ENCODE results near the gene OR2AT4.
"Not testable (repeated sequence)": the region's sequence is repeated elsewhere in the genome, so short reads cannot be mapped to it uniquely, and the experiment has no call there.

OR2AT4 gene

DNA sequence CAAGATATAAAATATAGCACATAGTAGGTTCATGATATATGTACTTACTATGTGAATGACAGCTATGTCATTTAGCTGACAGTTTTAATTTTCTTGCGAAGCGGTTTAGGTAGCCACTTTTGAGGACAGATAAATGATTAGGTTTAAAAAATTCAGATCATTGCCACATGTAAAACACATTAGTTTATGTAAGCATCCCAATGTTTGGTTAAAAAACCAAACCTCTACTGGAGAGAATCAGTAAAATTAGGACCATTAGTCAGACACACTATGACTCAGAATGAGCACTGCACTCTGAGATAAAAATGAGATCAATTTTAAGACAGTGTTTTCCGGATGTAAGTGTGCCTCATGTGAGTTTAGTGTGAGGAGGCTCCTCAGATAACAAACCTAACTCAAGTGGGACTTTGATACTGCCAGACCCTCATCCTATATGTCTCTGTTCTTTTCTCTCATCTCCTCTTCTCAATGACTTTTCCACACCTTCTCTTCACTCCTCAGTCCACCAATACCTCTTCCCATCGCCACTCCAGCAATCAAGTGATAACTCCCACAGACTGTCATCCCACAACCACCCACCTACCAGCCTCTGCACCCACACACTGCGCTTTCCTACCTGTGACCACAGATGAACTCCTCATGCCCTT lies 6.8 kb upstream of the OR2AT4 start:
- DNase-seq (ENCODE audit: low spot score), result no peak

- no peak for DNase-seq (ENCODE audit: low spot score)
These were observed 4.9 kb upstream of the OR2AT4 start for GRCh38 chr11:75101424-75102128.

DNA sequence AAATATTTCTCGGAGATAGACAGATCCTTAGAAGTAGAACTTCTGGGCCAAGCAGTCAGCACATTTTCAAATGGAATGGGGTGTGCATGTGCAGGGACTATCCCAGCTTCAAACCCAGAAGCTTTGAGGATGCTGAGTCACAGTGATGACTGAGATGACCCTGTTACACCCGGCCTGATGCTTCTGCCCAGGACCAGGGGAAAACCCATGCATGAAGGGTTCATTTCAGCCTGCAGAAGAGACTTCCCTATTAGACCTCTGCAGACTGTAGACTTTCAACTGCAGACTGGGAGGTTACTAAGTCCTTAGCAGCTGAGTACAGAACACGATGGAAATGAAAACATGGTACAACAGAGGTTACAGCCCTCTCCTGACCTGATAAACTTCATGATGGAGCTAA lies 3.6 kb upstream of the OR2AT4 start:
- no peak for DNase-seq (ENCODE audit: low spot score)

GRCh38 chr11:75099635-75100034 lies 3.0 kb upstream of the OR2AT4 start:
- DNase-seq (ENCODE audit: low spot score), result no peak

DNA sequence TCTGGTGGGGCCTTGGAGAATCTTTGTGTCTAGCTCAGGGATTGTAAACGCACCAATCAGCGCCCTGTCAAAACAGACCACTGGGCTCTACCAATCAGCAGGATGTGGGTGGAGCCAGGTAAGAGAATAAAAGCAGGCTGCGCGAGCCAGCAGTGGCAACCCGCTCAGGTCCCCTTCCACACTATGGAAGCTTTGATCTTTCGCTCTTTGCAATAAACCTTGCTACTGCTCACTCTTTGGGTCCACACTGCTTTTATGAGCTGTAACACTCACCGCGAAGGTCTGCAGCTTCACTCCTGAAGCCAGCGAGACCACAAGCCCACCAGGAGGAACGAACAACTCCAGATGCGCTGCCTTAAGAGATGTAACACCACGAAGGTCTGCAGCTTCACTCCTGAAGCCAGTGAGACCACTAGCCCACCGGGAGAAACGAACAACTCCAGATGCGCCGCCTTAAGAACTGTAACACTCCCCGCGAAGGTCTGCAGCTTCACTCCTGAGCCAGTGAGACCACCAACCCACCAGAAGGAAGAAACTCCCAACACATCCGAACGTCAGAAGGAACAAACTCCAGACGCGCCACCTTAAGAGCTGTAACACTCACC lies 2.3 kb upstream of the OR2AT4 start:
- not testable (repeated sequence) for DNase-seq (ENCODE audit: low spot score)

GRCh38 chr11:75098181-75098580 lies 1.5 kb upstream of the OR2AT4 start:
- not testable (repeated sequence) for DNase-seq (ENCODE audit: low spot score)

DNA sequence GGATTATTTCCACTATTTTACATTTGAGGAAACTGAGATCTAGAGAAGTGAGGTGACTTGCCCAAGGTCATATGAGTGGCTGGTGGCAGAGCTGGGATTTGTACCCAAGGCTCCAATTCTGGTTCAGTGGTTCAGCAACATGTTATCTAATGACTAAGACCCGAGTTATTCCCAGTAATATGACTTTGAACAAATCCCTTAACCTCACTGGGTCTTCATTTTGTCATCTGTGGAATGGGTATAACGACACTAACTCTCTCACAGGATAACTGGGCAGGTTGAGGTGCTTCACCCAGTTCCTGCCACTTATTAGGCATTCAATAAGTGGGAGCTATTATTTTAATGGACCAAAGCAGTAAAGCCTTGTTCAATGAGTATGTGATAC lies 489 bp upstream of the OR2AT4 start:
- DNase-seq (ENCODE audit: low spot score), result no peak

- not testable (repeated sequence) for DNase-seq (ENCODE audit: low spot score)
These were observed 2.3 kb downstream of the OR2AT4 start for GRCh38 chr11:75094382-75094781.

- no peak for DNase-seq (ENCODE audit: low spot score)
These were observed 6.0 kb downstream of the OR2AT4 start for GRCh38 chr11:75090671-75091177.

DNA sequence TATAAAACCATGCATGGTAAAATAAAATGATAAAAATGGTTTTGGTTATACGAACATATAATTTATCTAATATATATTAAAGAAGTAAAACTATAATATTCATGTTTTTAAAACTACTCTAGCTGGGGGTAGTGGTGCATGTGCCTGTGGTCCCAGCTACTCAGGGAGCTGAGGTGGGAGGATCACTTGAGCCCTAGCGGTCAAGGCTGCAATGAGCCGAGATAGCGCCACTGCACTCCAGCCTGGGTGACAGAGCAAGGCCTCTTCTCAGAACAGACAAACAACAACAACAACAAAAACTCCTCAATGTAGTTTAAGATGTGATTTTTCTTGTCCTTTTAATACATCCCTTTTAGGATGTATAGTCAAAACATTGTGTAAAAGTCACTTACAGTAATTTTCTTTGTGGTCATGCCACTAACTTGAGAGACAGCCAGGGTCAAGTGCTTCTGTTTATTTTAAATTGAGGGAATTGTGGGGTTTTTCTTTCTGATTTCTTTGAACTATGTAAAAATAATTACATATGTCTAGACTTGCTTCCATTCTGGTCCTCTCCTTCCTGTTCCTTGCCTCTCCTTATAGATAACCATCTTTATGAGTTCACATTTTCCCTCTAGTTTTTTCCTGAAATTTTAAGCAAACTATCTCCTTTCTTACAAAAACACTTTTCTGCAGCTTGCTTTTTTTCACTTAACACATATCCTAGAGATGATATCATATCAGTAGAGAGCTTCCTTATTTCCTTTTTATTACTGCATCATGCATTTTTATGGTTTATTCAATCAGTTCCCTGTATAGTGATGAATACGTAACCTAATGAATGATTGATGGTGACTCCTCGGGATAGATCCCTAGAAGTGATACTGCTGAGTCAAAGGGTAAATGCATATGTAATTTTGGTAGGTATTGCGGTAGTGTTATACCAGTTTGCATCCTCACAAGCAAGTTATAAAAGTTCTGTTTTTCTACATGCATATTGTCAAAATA lies 9.1 kb downstream of the OR2AT4 start:
- DNase-seq (ENCODE audit: low spot score), result no peak

DNA sequence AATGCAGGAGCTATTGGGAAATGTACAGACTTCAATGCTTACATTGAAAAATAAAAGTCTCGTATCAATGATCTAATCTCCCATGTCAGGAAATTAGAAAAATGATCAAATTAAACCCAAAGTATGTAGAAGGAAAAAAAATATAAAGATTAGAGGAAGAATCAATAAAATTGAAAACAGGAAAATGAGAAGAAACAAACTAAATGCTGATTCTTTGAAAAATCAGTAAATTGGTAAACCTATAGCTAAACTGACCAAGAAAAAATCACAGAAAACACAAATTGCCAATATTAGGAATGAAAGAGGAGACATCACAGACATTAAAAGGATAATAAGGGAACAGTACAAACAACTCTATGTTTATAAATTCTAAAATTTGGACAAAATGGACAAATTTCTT lies 11.8 kb downstream of the OR2AT4 start:
- no peak for DNase-seq (ENCODE audit: low spot score)

- no peak for DNase-seq (ENCODE audit: low spot score)
These were observed 13.5 kb downstream of the OR2AT4 start for GRCh38 chr11:75083217-75083605.

DNA sequence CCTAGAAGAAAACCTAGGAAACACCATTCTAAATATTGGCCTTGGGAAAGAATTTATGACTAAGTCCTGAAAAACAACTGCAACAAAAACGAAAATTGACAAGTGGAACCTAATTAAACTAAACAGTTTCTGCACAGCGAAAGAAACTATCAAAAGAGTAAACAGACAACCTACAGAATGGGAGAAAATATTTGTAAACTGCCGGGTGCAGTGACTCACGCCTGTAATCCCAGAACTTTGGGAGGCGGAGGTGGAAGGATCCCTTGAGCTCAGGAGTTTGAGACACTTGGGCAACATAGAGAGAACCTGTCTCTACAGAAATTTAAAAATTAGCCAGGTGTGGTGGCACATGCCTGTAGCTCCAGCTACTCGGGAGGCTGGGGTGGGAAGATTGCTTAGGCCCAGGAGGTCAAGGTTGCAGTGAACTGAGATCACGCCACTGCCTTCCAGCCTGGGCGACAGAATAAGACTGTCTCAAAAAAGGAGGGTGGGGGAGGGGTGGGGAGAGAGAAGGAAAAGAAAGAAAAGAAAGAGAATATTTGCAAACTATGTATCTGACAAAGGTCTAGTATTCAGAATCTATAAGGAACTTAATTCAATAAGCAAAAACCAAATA lies 14.0 kb downstream of the OR2AT4 start:
- DNase-seq (ENCODE audit: low spot score), result no peak

DNA sequence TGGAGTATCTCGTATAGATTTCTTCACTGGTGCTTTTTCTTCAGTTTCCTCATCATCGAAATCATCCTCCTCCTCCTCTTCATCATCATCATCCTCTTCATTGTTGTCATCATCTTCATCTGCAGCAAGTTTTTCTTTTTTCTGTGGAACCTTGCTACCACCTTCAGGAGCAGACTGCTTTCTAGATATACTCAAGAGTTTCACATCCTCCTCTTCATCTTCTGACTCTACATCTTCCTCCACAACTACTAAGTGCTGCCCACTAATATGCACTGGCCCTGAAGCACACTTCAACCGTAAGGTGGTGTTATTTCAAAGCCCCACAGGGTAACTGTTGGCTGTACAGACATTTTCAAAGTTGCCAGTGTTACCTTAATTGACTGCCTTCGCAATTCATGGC lies 17.1 kb downstream of the OR2AT4 start:
- DNase-seq (ENCODE audit: low spot score), result no peak

GRCh38 chr11:75078233-75078632 lies 18.4 kb downstream of the OR2AT4 start:
- no peak for DNase-seq (ENCODE audit: low spot score)

DNA sequence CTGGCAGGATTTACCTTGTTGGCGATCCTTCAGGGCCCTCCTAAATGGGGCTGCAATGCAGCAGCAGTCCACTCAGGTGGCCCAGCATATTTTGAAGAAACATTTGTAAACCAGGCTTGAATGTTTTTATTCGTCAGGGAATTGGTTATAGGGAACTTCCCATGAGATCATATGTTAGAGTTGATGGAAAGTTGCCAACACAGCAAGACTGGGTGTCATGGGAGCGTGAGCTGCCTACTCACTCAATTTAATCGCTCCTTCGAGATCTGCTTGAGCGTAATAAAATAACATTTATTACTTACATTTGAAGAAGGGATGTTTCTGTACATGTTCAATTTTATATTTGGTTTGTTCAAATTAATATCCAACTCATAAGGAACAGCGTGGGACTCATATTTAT lies 19.4 kb downstream of the OR2AT4 start:
- DNase-seq (ENCODE audit: low spot score), result no peak

GRCh38 chr11:75076671-75077070 lies 20.0 kb downstream of the OR2AT4 start:
- no peak for DNase-seq (ENCODE audit: low spot score)

GRCh38 chr11:75073459-75074190 lies 23.1 kb downstream of the OR2AT4 start:
- DNase-seq (ENCODE audit: low spot score), result no peak

- DNase-seq (ENCODE audit: low spot score), result no peak
These were observed 24.1 kb downstream of the OR2AT4 start for GRCh38 chr11:75072582-75072981.

DNA sequence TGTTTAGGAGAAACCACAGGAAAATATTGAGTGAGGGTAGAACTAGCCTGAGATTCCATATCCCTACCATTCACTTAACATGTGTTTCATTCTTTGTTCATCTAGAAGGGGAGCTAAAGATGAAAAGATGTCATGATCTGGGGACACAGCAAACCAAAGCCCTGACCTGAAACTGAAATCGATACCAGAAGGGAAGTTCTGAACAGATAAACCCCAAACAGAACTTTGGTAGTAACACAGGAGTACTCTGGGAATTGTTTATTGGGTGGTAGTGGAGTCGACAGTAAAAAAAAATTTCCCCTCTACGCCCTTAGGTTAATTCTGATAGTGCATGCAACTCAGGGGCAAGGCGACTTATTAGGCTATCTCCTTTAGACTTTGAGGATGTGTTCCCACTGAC lies 27.2 kb downstream of the OR2AT4 start:
- no peak for DNase-seq (ENCODE audit: low spot score)

DNA sequence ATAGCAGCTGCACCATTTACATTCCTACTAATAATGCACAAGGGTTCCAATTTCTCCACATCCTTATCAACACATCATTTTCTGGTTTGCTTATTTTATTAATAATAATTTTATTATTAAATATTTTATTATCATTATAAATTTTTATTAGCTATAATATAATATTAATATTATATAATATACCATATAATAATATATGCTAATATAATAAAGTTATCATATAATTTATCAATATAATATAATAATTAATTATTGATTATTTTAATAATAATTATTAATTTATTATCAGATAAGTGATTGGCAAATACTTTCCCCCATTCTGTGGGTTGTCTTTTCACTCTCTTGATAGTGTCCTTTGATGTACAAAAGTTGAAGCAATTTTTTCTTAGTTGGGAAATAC lies 27.7 kb downstream of the OR2AT4 start:
- no peak for DNase-seq (ENCODE audit: low spot score)
